Muscle layer of duodenum (tissue), 2 donors: ENCODE data around the gene CCDC13.
A peak's percentile ranks its signal among the peaks of the same experiment; 100 is the strongest.
"Not testable (repeated sequence)": the region's sequence is repeated elsewhere in the genome, so short reads cannot be mapped to it uniquely, and the experiment has no call there.

Experiments used
- H3K27ac ChIP-seq: one replicate; pipeline ENCODE4 v1.7.0; 2013; ENCODE audit warnings: mild to moderate bottlenecking, low read length
- H3K27me3 ChIP-seq: one replicate; pipeline ENCODE4 v1.7.0; 2013; ENCODE audit warnings: low read depth, mild to moderate bottlenecking, control low read depth, low read length
- H3K36me3 ChIP-seq, 2 donors: one replicate each; pipeline ENCODE4 v1.7.0; 2013; ENCODE audit warnings: low read length in 2 of 2, control low read depth in 1 of 2, mild to moderate bottlenecking in 1 of 2; ENCODE audit not compliant: insufficient read depth in 2 of 2, control insufficient read depth in 1 of 2
- H3K4me1 ChIP-seq, 2 donors: one replicate each; pipeline ENCODE4 v1.7.0; 2013; ENCODE audit warnings: low read length in 2 of 2, mild to moderate bottlenecking in 2 of 2, control low read depth in 1 of 2, moderate library complexity in 1 of 2; ENCODE audit not compliant: insufficient read depth in 2 of 2, control insufficient read depth in 1 of 2
- H3K4me3 ChIP-seq, 2 donors: one replicate each; pipeline ENCODE4 v1.7.0; 2013; ENCODE audit warnings: low read length in 2 of 2, low read depth in 1 of 2, mild to moderate bottlenecking in 1 of 2
- H3K9me3 ChIP-seq, 2 donors: one replicate each; pipeline ENCODE4 v1.7.0; 2013; ENCODE audit warnings: low read length in 2 of 2, control low read depth in 1 of 2, mild to moderate bottlenecking in 1 of 2; ENCODE audit not compliant: control insufficient read depth in 1 of 2
- donor health status: healthy.

CCDC13 gene

GRCh38 chr3:42772670-42773408, at the start of gene CCDC13:
Gene CCDC13 (minus strand): TSS chr3:42773253. CDS start chr3:42758345, 14,908 bp downstream.
- Histone ChIP-seq H3K36me3 (no peaks in the 10 kb centered on the region), H3K27me3 (no peaks in the 10 kb centered on the region), H3K4me1 (peaks cover 0 to 4% of the 10 kb centered on the region in 2 donors), H3K4me3 (peak within 1 kb of the TSS; percentile 63 to 81), H3K9me3 (no peaks in the 10 kb centered on the region), H3K27ac (peak within 1 kb of the TSS; percentile 67)

- H3K9me3 ChIP-seq: no peaks in the 10 kb centered on the region
- no peaks in the 10 kb centered on the region for H3K36me3 ChIP-seq
- no peaks in the 10 kb centered on the region for H3K4me1 ChIP-seq
- H3K27ac ChIP-seq: no peak overlapping the region
- H3K27me3 ChIP-seq: no peaks in the 10 kb centered on the region
- H3K4me3 ChIP-seq: no peak overlapping the region
Observed at GRCh38 chr3:42822828-42823227, 49.8 kb upstream of the CCDC13 start.

GRCh38 chr3:42820746-42821051, 47.6 kb upstream of the CCDC13 start:
- H3K4me3 ChIP-seq: no peak overlapping the region
- H3K27ac ChIP-seq: no peak overlapping the region
- H3K27me3 ChIP-seq: no peaks in the 10 kb centered on the region
- no peaks in the 10 kb centered on the region for H3K36me3 ChIP-seq
- H3K9me3 ChIP-seq: no peaks in the 10 kb centered on the region
- H3K4me1 ChIP-seq: no peaks in the 10 kb centered on the region

GRCh38 chr3:42819351-42819965, 46.4 kb upstream of the CCDC13 start:
- Histone ChIP-seq H3K9me3 (no peaks in the 10 kb centered on the region), H3K27me3 (no peaks in the 10 kb centered on the region), H3K4me1 (no peaks in the 10 kb centered on the region), H3K36me3 (no peaks in the 10 kb centered on the region), H3K27ac (no peak overlapping the region), H3K4me3 (no peak overlapping the region)

GRCh38 chr3:42815826-42816225, 42.8 kb upstream of the CCDC13 start:
- H3K27me3 ChIP-seq: no peaks in the 10 kb centered on the region
- no peak overlapping the region for H3K4me3 ChIP-seq
- no peaks in the 10 kb centered on the region for H3K4me1 ChIP-seq
- H3K36me3 ChIP-seq: no peaks in the 10 kb centered on the region
- no peak overlapping the region for H3K27ac ChIP-seq
- H3K9me3 ChIP-seq: no peaks in the 10 kb centered on the region

- H3K9me3 ChIP-seq: no peaks in the 10 kb centered on the region
- no peaks in the 10 kb centered on the region for H3K27me3 ChIP-seq
- H3K36me3 ChIP-seq: no peaks in the 10 kb centered on the region
- no peak overlapping the region for H3K4me3 ChIP-seq
- H3K4me1 ChIP-seq: no peaks in the 10 kb centered on the region
- H3K27ac ChIP-seq: no peak overlapping the region
Observed at GRCh38 chr3:42814914-42815507, 42.0 kb upstream of the CCDC13 start.

- Histone ChIP-seq H3K27me3 (no peaks in the 10 kb centered on the region), H3K9me3 (no peaks in the 10 kb centered on the region), H3K4me1 (no peaks in the 10 kb centered on the region), H3K4me3 (no peak overlapping the region), H3K36me3 (no peaks in the 10 kb centered on the region), H3K27ac (no peak overlapping the region)
Observed at GRCh38 chr3:42814246-42814645, 41.2 kb upstream of the CCDC13 start.

- H3K4me3 ChIP-seq, H3K4me1 ChIP-seq, H3K27ac ChIP-seq, H3K36me3 ChIP-seq, H3K27me3 ChIP-seq, H3K9me3 ChIP-seq: not testable (repeated sequence)
Observed at GRCh38 chr3:42811118-42811883, 38.2 kb upstream of the CCDC13 start.

GRCh38 chr3:42810706-42811105, 37.7 kb upstream of the CCDC13 start:
- H3K36me3 ChIP-seq, H3K4me3 ChIP-seq, H3K4me1 ChIP-seq, H3K27ac ChIP-seq, H3K27me3 ChIP-seq, H3K9me3 ChIP-seq: not testable (repeated sequence)

- no peaks in the 10 kb centered on the region for H3K27me3 ChIP-seq
- H3K36me3 ChIP-seq: no peaks in the 10 kb centered on the region
- H3K4me1 ChIP-seq: peaks cover 0 to 7% of the 10 kb centered on the region in 2 donors
- no peaks in the 10 kb centered on the region for H3K9me3 ChIP-seq
- H3K4me3 ChIP-seq: no peak within 1 kb of the TSS
- H3K27ac ChIP-seq: no peak within 1 kb of the TSS
Observed at GRCh38 chr3:42809202-42809601, 36.1 kb upstream of the CCDC13 start, which contains the start of gene ACKR2. Gene ACKR2 (plus strand): TSS chr3:42809445. CDS start chr3:42864503, 55,058 bp downstream.

- H3K27ac ChIP-seq: no peak overlapping the region
- H3K9me3 ChIP-seq: no peaks in the 10 kb centered on the region
- no peak overlapping the region for H3K4me3 ChIP-seq
- H3K36me3 ChIP-seq: no peaks in the 10 kb centered on the region
- peaks cover under 1 to 11% of the 10 kb centered on the region in 2 donors for H3K4me1 ChIP-seq
- no peaks in the 10 kb centered on the region for H3K27me3 ChIP-seq
Observed at GRCh38 chr3:42807929-42808328, 34.9 kb upstream of the CCDC13 start.
